H1 (cell line): ENCODE results near the gene MTNR1B. TPM values are rescaled to one million over a fixed set of nuclear protein-coding genes. Genes with fewer than 3 reads are reported as not detected.

Source experiments
- CTCF ChIA-PET: fragments of 300-600 bp; sonication (Branson Sonifier 250); formaldehyde crosslinking; loops from one replicate; lab custom pipeline; 2021; ENCODE audit not compliant: partially characterized antibody; lab: Charles Lee
- POLR2A ChIA-PET: fragments of 300-600 bp; sonication (Branson Sonifier 250); formaldehyde crosslinking; loops from one replicate; lab custom pipeline; 2021; ENCODE audit warnings: inconsistent platforms; ENCODE audit not compliant: partially characterized antibody; lab: Charles Lee
- DNase-seq, 2 experiments: peaks; one replicate each; pipeline versions ENCODE4 v3.0.0 to v3.0.0-alpha.2; 2010 to 2022; ENCODE audit warnings: low spot score in 2 of 2, low read depth in 1 of 2, mixed read lengths in 1 of 2
- FAIRE-seq: peaks from 2 replicates; lab custom pipeline; 2011; peaks lifted over from hg19 to GRCh38; lab: Jason Lieb, UNC
- H2AFZ ChIP-seq: 2 replicates; pipeline ENCODE4 v1.8.1; 2012; ENCODE audit warnings: low read length, inconsistent platforms
- H2AK5ac ChIP-seq: 2 replicates; pipeline ENCODE4 v1.6.1; 2013; ENCODE audit warnings: low read depth, low read length
- H2BK120ac ChIP-seq: replicated peaks from 2 replicates; pipeline ENCODE3; 2013; ENCODE audit warnings: low read depth, low read length, inconsistent platforms
- H2BK12ac ChIP-seq: 2 replicates; pipeline ENCODE4 v1.6.1; 2013; ENCODE audit warnings: low read depth, low read length
- H2BK15ac ChIP-seq: 2 replicates; pipeline ENCODE4 v1.6.1; 2013; ENCODE audit warnings: low read length
- H2BK20ac ChIP-seq: 2 replicates; pipeline ENCODE4 v1.6.1; 2013; ENCODE audit warnings: low read length
- H2BK5ac ChIP-seq: 2 replicates; pipeline ENCODE4 v1.6.1; 2013; ENCODE audit warnings: low read depth, low read length
- H3K14ac ChIP-seq: 2 replicates; pipeline ENCODE4 v1.6.1; 2013; ENCODE audit warnings: inconsistent platforms; ENCODE audit not compliant: insufficient read length
- H3K18ac ChIP-seq: 2 replicates; pipeline ENCODE4 v1.6.1; 2013; ENCODE audit warnings: low read length; ENCODE audit errors: extremely low read depth
- H3K23ac ChIP-seq: 2 replicates; pipeline ENCODE4 v1.6.1; 2013; ENCODE audit warnings: inconsistent platforms; ENCODE audit not compliant: insufficient read length
- H3K23me2 ChIP-seq: 2 replicates; pipeline ENCODE4 v1.6.1; 2013; ENCODE audit warnings: low read depth, low read length
- H3K27ac ChIP-seq: 2 replicates; pipeline ENCODE4 v1.6.1; 2011; ENCODE audit warnings: low read depth, low read length, inconsistent platforms
- H3K27me3 ChIP-seq, 4 experiments: replicated peaks in 1 of 4; 1 replicate in 1 of 4; 2 replicates in 3 of 4; pipeline versions ENCODE4 v1.6.1 to v1.8.1; 2011 to 2013; ENCODE audit warnings: low read length in 3 of 4, mild to moderate bottlenecking in 3 of 4, inconsistent platforms in 2 of 4, mixed read lengths in 2 of 4, moderate library complexity in 1 of 4; ENCODE audit not compliant: control insufficient read depth in 3 of 4, insufficient read depth in 3 of 4; ENCODE audit errors: extremely low read depth in 1 of 4
- H3K36me3 ChIP-seq, 4 experiments: 2 replicates each; pipeline versions ENCODE4 v1.6.1 to v1.8.1; 2011 to 2013; ENCODE audit warnings: mild to moderate bottlenecking in 4 of 4, low read length in 3 of 4, moderate library complexity in 2 of 4, control low read depth in 1 of 4, inconsistent platforms in 1 of 4; ENCODE audit not compliant: insufficient read depth in 4 of 4, control insufficient read depth in 2 of 4
- H3K4ac ChIP-seq: replicated peaks from 2 replicates; pipeline ENCODE3; 2013; ENCODE audit warnings: low read length, low read depth, mixed read lengths, inconsistent platforms; ENCODE audit not compliant: insufficient read length
- H3K4me1 ChIP-seq, 4 experiments: replicated peaks in 1 of 4; 1 replicate in 1 of 4; 2 replicates in 3 of 4; pipeline versions ENCODE4 v1.6.1 to v1.8.1; 2011 to 2013; ENCODE audit warnings: low read length in 3 of 4, inconsistent platforms in 2 of 4, mixed read lengths in 1 of 4; ENCODE audit not compliant: insufficient read depth in 4 of 4, control insufficient read depth in 3 of 4
- H3K4me2 ChIP-seq, 2 experiments: 2 replicates each; pipeline versions ENCODE4 v1.6.1 to v1.8.1; 2011 to 2013; ENCODE audit warnings: low read depth in 2 of 2, low read length in 2 of 2, control low read depth in 1 of 2, inconsistent platforms in 1 of 2, mild to moderate bottlenecking in 1 of 2; ENCODE audit not compliant: insufficient read depth in 1 of 2
- H3K4me3 ChIP-seq, 4 experiments: fragments of 200-600, 300-600 bp in 1 of 4; sonication (generic), shearing (Covaris generic), sonication (Bioruptor Twin) in 1 of 4; 2 replicates each; pipeline versions ENCODE4 v1.5.1 to v1.8.1; 2011 to 2016; ENCODE audit warnings: low read length in 4 of 4, low read depth in 3 of 4, control low read depth in 2 of 4, inconsistent platforms in 2 of 4, mild to moderate bottlenecking in 2 of 4, mixed read lengths in 1 of 4, moderate library complexity in 1 of 4; ENCODE audit not compliant: insufficient read depth in 2 of 4; ENCODE audit errors: extremely low read depth in 1 of 4
- H3K56ac ChIP-seq: replicated peaks from 2 replicates; pipeline ENCODE3; 2013; ENCODE audit warnings: low read depth, mild to moderate bottlenecking, mixed read lengths, low read length, inconsistent platforms; ENCODE audit not compliant: insufficient read length
- H3K79me1 ChIP-seq: 2 replicates; pipeline ENCODE4 v1.6.1; 2013; ENCODE audit warnings: low read depth, low read length, control low read depth
- H3K79me2 ChIP-seq, 2 experiments: 2 replicates each; pipeline versions ENCODE4 v1.6.1 to v1.8.1; 2012 to 2013; ENCODE audit warnings: low read length in 2 of 2, mild to moderate bottlenecking in 2 of 2, inconsistent platforms in 1 of 2; ENCODE audit not compliant: insufficient read depth in 2 of 2, control insufficient read depth in 1 of 2
- H3K9ac ChIP-seq, 4 experiments: replicated peaks in 1 of 4; 1 replicate in 1 of 4; 2 replicates in 3 of 4; pipeline versions ENCODE4 v1.6.1 to v1.8.1; 2011 to 2013; ENCODE audit warnings: low read depth in 3 of 4, low read length in 3 of 4, control low read depth in 2 of 4, mild to moderate bottlenecking in 2 of 4, moderate library complexity in 2 of 4, inconsistent platforms in 1 of 4; ENCODE audit errors: extremely low read depth in 1 of 4
- H3K9me3 ChIP-seq, 2 experiments: 2 replicates each; pipeline versions ENCODE4 v1.6.1 to v1.8.1; 2012 to 2013; ENCODE audit warnings: mild to moderate bottlenecking in 2 of 2, moderate library complexity in 2 of 2, control low read depth in 1 of 2, inconsistent platforms in 1 of 2, low read depth in 1 of 2, low read length in 1 of 2, mixed read lengths in 1 of 2; ENCODE audit not compliant: insufficient read depth in 2 of 2
- H4K20me1 ChIP-seq, 2 experiments: replicated peaks in 1 of 2; 2 replicates each; pipeline versions ENCODE3 to v1.8.1; 2011 to 2013; ENCODE audit warnings: inconsistent platforms in 2 of 2, low read length in 2 of 2, mild to moderate bottlenecking in 1 of 2; ENCODE audit not compliant: insufficient read depth in 2 of 2, control insufficient read depth in 1 of 2
- H4K5ac ChIP-seq: 2 replicates; pipeline ENCODE4 v1.6.1; 2013; ENCODE audit warnings: low read length, low read depth, mixed read lengths, inconsistent platforms; ENCODE audit not compliant: insufficient read length
- H4K8ac ChIP-seq: 2 replicates; pipeline ENCODE4 v1.8.0; 2013; ENCODE audit warnings: mild to moderate bottlenecking, moderate library complexity, low read length, inconsistent platforms; ENCODE audit not compliant: insufficient read depth; ENCODE audit errors: extremely low read depth
- H4K91ac ChIP-seq: replicated peaks from 2 replicates; pipeline ENCODE3; 2013; ENCODE audit warnings: low read length, mixed read lengths, inconsistent platforms; ENCODE audit not compliant: insufficient read length
- HDAC6 ChIP-seq: IDR thresholded peaks from one replicate; pipeline ENCODE4 v1.7.1; 2012; ENCODE audit warnings: low read depth, mild to moderate bottlenecking, inconsistent platforms, low read length, moderate library complexity
- JUN ChIP-seq: IDR thresholded peaks from 2 replicates; pipeline ENCODE4 v1.6.1; 2011; ENCODE audit warnings: low read depth, mild to moderate bottlenecking, improper control_type of control experiment, low read length
- WGBS, 2 experiments: shearing (Covaris generic) in 1 of 2; methylation state at CpG; one replicate each; pipeline versions ENCODE4 v1.1.6 to v1.1.7; 2013 to 2015; ENCODE audit warnings: low lambda C conversion rate in 2 of 2, mixed read lengths in 2 of 2, inconsistent platforms in 1 of 2, low coverage in 1 of 2, missing lambda C conversion rate in 1 of 2; ENCODE audit not compliant: insufficient replicate concordance in 2 of 2, insufficient coverage in 1 of 2, insufficient read length in 1 of 2; ENCODE audit errors: extremely low coverage in 1 of 2, missing lambda C conversion rate in 1 of 2; 5-methylcytosine and 5-hydroxymethylcytosine counted together
- polyA plus RNA-seq, 7 experiments: library from polyadenylated mRNA; depleted of rRNA in 3 of 7; stranded (reverse) in 5 of 7; unstranded in 2 of 7; fragments of >200 nt in 5 of 7; fragments of 200-250 nt in 2 of 7; gene quantifications; 1 replicate in 5 of 7; 2 replicates in 1 of 7; 4 replicates in 1 of 7; pipeline versions ENCODE4 v1.2.1 to v1.2.3, GENCODE V29; 2011 to 2013; ENCODE audit warnings: missing spikeins in 2 of 7, mixed read lengths in 2 of 7
- total RNA-seq: library from RNA; stranded (reverse); fragmentation: NEBNext Ultra II Directional; extraction: Animal tissue kit (Norgen Biotek cat#: 25700); gene quantifications from 2 replicates; pipeline ENCODE4 v1.2.1, GENCODE V29; 2021

MTNR1B gene
- total and polyA plus RNA-seq, 2 of the 8 experiments (the other 6 are each of a cell fraction or from before 2014, with no cell fraction given) = 0.08 TPM; not detected in 1

GRCh38 chr11:92962446-92962845 lies 7.0 kb upstream of the MTNR1B start:
- H2BK120ac ChIP-seq = no peak overlapping the region
- no peaks in the 10 kb centered on the region for H3K79me2 ChIP-seq
- H3K4ac ChIP-seq = no peak overlapping the region
- WGBS, 2 experiments = 89% methylated on average over 1 of the region's 1 CpG; no CpG with 5 or more reads in 1 of the 2 experiments
- H2AFZ ChIP-seq = no peak overlapping the region
- H4K20me1 ChIP-seq = no peaks in the 10 kb centered on the region
- H3K4me2 ChIP-seq = no peak overlapping the region
- ChIA-PET CTCF (interaction anchor here (0.7 to 4.9 kb wide), 3 partner anchors 15 to 138 kb away, joined by 3 to 39 read pairs (median 5); no protein-coding TSS in a partner anchor), POLR2A (interaction anchor here (1.1 kb wide), 1 partner anchor 155 kb away, joined by 3 read pairs; no protein-coding TSS in a partner anchor)
- H2AK5ac ChIP-seq = no peak overlapping the region
- TF ChIP-seq HDAC6 (no peak), JUN (no peak)
- H2BK15ac ChIP-seq = no peak overlapping the region
- H2BK5ac ChIP-seq = no peak overlapping the region
- no peaks in the 10 kb centered on the region for H3K36me3 ChIP-seq
- no peak overlapping the region for H3K4me3 ChIP-seq
- H3K27ac ChIP-seq = no peak overlapping the region
- H3K4me1 ChIP-seq = peaks cover 0 to 2% (median 0%) of the 10 kb centered on the region in 4 experiments; a peak in 3 of 7 replicates
- H3K9ac ChIP-seq = no peak overlapping the region
- no peaks in the 10 kb centered on the region for H3K9me3 ChIP-seq
- no peaks in the 10 kb centered on the region; the same call in 1 of the 2 replicates for H3K23me2 ChIP-seq
- no peak overlapping the region for H3K18ac ChIP-seq
- no peak overlapping the region for H3K56ac ChIP-seq
- H4K91ac ChIP-seq = no peak overlapping the region
- no peak overlapping the region for H3K14ac ChIP-seq
- FAIRE-seq (no peak), DNase-seq (no peak)
- H2BK12ac ChIP-seq = no peak overlapping the region
- no peak overlapping the region for H3K23ac ChIP-seq
- no peak overlapping the region for H2BK20ac ChIP-seq
- H4K8ac ChIP-seq = no peak overlapping the region
- no peaks in the 10 kb centered on the region; a peak in 3 of 7 replicates for H3K27me3 ChIP-seq
- H4K5ac ChIP-seq = no peak overlapping the region
- no peaks in the 10 kb centered on the region for H3K79me1 ChIP-seq
